Spleen (tissue), 7 donors: ENCODE measurements around the gene SLC4A8.

Experiments
- CTCF ChIP-seq, 11 experiments: fragments of 200-600 bp in 7 of 11; fragments of 450-650 bp in 4 of 11; sonication (generic) in 4 of 11; IDR thresholded peaks in 8 of 11; conservative IDR thresholded peaks in 3 of 11; 1 replicate in 7 of 11; 2 replicates in 4 of 11; pipeline versions ENCODE4 v1.4.0 to v1.8.0; 2016 to 2021; ENCODE audit warnings: antibody characterized with exemption in 11 of 11, inconsistent platforms in 4 of 11, mild to moderate bottlenecking in 1 of 11
- POLR2A ChIP-seq, 3 donors: fragments of 450-650 bp; IDR thresholded peaks; one replicate each; pipeline ENCODE4 v1.5.1; 2017; ENCODE audit warnings: antibody characterized with exemption in 3 of 3, mild to moderate bottlenecking in 1 of 3
- donor health status: DM: no; HTN: no; CAD: no; lungs with moderate emphysema.
- donor health status: DM: no; HTN: no; CAD: no.
- donor health status: DM: no; HTN: no; CAD: no.

- TF ChIP-seq CTCF (IDR thresholded peaks at IDR 0.05 in 8 of 11, conservative IDR thresholded peaks at IDR 0.05 in 3 of 11) (no peak), POLR2A (IDR thresholded peaks at IDR 0.05) (no peak)
Observed at GRCh38 chr12:51546097-51546496, 121.5 kb downstream of the SLC4A8 start.
